Central memory CD8-positive, alpha-beta T cell (primary cell): ENCODE data around the gene COQ9.
A peak's percentile ranks its signal among the peaks of the same experiment; 100 is the strongest.
"Not testable (repeated sequence)": the region's sequence is repeated elsewhere in the genome, so short reads cannot be mapped to it uniquely, and the experiment has no call there.

Experiments
- ATAC-seq: fragments of 150-1000 bp; cut with Tn5 transposase; replicated peaks from 2 replicates; pipeline ENCODE4 v1.10.0; 2022; ENCODE audit warnings: mild to moderate bottlenecking, moderate FRiP score, moderate number of reproducible peaks; ENCODE audit not compliant: poor library complexity, severe bottlenecking; ENCODE audit errors: extremely low read depth
- DNase-seq, 2 donors: peaks; one replicate each; pipeline ENCODE4 v3.0.0; 2021; ENCODE audit warnings: low spot score in 2 of 2
- H3K27ac Mint-ChIP-seq: one replicate; pipeline ENCODE4 v1.8.0; 2022; ENCODE audit warnings: low read depth, mild to moderate bottlenecking, moderate library complexity, mixed read lengths
- H3K27me3 Mint-ChIP-seq: one replicate; pipeline ENCODE4 v1.8.0; 2022; ENCODE audit warnings: mixed read lengths
- H3K36me3 Mint-ChIP-seq: one replicate; pipeline ENCODE4 v1.8.0; 2022; ENCODE audit warnings: mild to moderate bottlenecking, moderate library complexity, mixed read lengths; ENCODE audit not compliant: insufficient read depth
- H3K4me1 Mint-ChIP-seq: one replicate; pipeline ENCODE4 v1.8.0; 2022; ENCODE audit warnings: mixed read lengths
- H3K4me3 Mint-ChIP-seq: one replicate; pipeline ENCODE4 v1.8.0; 2022; ENCODE audit warnings: mild to moderate bottlenecking, moderate library complexity, mixed read lengths
- H3K9me3 Mint-ChIP-seq: one replicate; pipeline ENCODE4 v1.8.0; 2022; ENCODE audit warnings: mixed read lengths

The COQ9 gene

GRCh38 chr16:57432989-57433388 lies 14.3 kb upstream of the COQ9 start:
- DNase-seq (no peak), ATAC-seq (no peak)
- no peak overlapping the region for H3K27ac Mint-ChIP-seq

DNA sequence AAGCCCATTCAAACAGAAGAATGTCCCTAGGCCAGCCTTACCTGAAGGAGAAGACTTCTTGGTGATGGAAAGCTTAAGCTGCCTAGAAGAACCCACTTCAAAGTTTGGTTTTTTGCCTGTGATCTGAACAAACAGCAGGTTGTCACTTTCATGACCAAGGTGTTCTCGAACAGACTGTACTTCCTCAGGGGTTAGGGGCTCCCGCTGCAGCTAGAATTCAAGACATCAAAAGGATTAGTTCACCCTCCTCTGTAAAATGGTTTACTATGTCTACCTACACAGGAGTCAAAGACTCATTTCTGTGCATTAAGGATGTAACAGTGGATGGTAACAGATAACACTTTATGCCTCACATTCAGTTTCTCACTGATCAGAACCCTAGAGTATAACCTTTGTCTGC lies 13.3 kb upstream of the COQ9 start:
- H3K27ac Mint-ChIP-seq = no peak overlapping the region
- no peaks in the 10 kb centered on the region for H3K4me1 Mint-ChIP-seq
- H3K36me3 Mint-ChIP-seq = peaks cover 61% of the 10 kb centered on the region
- no peak overlapping the region for H3K4me3 Mint-ChIP-seq
- DNase-seq (no peak), ATAC-seq (no peak)
- no peaks in the 10 kb centered on the region for H3K27me3 Mint-ChIP-seq
- no peaks in the 10 kb centered on the region for H3K9me3 Mint-ChIP-seq

More at GRCh38 chr16:57432989-57433388, 14.3 kb upstream of the COQ9 start:
- Mint-ChIP-seq H3K4me3 (no peak overlapping the region), H3K27me3 (no peaks in the 10 kb centered on the region), H3K9me3 (no peaks in the 10 kb centered on the region), H3K36me3 (peaks cover 61% of the 10 kb centered on the region), H3K4me1 (no peaks in the 10 kb centered on the region)

DNA sequence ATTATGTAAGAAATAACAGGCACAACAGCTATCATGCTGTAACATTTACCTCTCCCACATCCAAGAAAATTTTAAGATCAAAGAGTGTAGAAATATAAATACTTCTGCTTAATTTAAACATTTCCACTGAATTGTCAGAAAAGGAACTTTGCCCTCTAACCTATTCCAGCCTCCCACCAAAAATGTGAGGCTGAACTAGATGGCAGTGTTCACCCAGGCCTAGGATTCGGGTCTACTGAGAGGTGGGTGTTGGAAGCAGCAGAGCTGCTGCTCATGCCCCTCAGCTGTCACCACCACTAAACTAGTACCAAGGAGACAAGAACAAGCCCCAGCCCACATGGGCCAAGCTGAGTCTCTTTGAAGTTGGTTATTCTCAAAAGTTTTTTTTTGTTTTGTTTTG lies 11.4 kb upstream of the COQ9 start:
- Mint-ChIP-seq H3K36me3 (peaks cover 57% of the 10 kb centered on the region), H3K9me3 (no peaks in the 10 kb centered on the region), H3K4me1 (no peaks in the 10 kb centered on the region), H3K27me3 (no peaks in the 10 kb centered on the region), H3K4me3 (no peak overlapping the region), H3K27ac (no peak overlapping the region)
- ATAC-seq (no peak), DNase-seq (no peak)

DNA sequence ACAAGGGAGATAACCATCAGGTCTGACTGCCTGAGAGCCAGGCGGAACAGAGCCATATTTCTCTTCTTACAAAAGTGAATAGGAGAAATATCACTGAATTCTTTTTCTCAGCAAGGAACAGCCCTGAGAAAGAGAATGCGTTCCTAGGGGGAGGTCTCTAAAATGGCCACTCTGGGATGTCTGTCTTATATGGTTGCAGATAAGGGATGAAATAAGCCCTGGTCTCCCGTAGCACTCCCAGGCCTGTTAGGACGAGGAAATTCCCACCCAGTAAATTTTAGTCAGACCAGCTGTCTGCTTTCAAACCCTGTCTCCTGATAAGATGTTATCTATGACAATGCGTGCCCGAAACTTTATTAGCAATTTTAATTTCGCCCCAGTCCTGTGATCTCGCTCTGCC lies 7.3 kb upstream of the COQ9 start:
- H3K27ac Mint-ChIP-seq, H3K4me1 Mint-ChIP-seq, H3K4me3 Mint-ChIP-seq, H3K9me3 Mint-ChIP-seq, H3K27me3 Mint-ChIP-seq, ATAC-seq, DNase-seq: not testable (repeated sequence)
- peaks cover 27% of the 10 kb centered on the region for H3K36me3 Mint-ChIP-seq

DNA sequence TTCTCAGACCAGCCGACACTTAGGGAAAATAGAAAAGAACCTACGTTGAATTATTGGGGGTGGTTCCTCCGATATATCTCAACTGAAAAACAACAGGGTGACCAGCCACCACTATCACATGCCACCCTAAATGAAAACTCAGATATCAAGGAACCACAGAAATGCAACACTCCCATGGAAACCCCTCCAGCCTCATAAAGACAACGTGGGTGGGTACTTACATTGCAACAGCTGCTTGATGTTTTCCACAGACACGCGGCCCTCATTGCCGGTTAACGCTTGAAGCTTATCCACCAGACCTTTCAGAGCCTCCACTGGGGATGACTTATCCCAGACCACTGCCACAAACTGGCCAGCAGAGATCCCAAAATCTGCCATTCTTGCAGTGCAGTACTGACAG lies 6.7 kb upstream of the COQ9 start:
- H3K4me1 Mint-ChIP-seq, H3K27me3 Mint-ChIP-seq, ATAC-seq, H3K9me3 Mint-ChIP-seq, DNase-seq, H3K4me3 Mint-ChIP-seq, H3K27ac Mint-ChIP-seq: not testable (repeated sequence)
- peaks cover 27% of the 10 kb centered on the region for H3K36me3 Mint-ChIP-seq

GRCh38 chr16:57444711-57445110 lies 2.6 kb upstream of the COQ9 start:
- peaks cover 9% of the 10 kb centered on the region for H3K36me3 Mint-ChIP-seq
- H3K27me3 Mint-ChIP-seq = no peaks in the 10 kb centered on the region
- DNase-seq (no peak), ATAC-seq (no peak)
- H3K27ac Mint-ChIP-seq = no peak overlapping the region
- H3K4me1 Mint-ChIP-seq = peaks cover 14% of the 10 kb centered on the region
- no peak overlapping the region for H3K4me3 Mint-ChIP-seq
- H3K9me3 Mint-ChIP-seq = no peaks in the 10 kb centered on the region

GRCh38 chr16:57445510-57445909 lies 1.8 kb upstream of the COQ9 start:
- no peaks in the 10 kb centered on the region for H3K9me3 Mint-ChIP-seq
- H3K27ac Mint-ChIP-seq = no peak overlapping the region
- H3K27me3 Mint-ChIP-seq = no peaks in the 10 kb centered on the region
- ATAC-seq = no peak
- peaks cover 14% of the 10 kb centered on the region for H3K4me1 Mint-ChIP-seq
- peaks cover 4% of the 10 kb centered on the region for H3K36me3 Mint-ChIP-seq
- no peak overlapping the region for H3K4me3 Mint-ChIP-seq
- DNase-seq = no peak

DNA sequence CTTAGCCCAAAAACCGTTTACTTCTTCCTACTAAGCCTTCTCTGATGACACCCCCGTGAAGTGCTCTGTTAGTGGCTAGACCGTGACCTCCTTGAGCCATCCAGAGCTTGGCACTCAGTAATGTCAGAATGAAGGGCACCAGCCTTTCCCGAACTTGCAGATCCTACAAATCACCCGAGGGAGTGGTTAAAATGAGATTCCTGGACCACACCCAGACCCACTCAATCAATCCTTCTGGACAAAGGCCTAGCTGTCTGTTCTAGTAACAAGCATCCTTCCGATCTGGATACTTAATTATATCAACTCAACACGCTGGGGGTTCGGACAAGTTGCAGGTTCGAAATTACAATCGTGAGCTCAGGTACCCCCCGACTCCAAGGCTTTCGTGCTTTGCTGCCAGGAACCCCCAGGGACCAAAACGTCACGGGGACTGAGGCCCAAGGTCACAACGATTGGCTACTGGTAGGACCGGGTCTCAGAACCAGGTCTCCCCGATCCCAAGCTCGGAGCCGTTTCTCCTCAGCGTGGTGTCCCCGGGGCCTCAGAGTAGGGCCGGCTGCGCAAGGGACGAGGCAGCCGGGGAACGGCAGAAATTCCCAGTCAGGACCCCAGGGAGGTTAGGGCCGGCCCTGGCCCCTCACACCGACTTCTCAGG lies 621 bp upstream of the COQ9 start:
- peak; percentile 11 to 16 for DNase-seq
- Mint-ChIP-seq H3K4me3 (peak overlapping the region; percentile 89), H3K27me3 (no peaks in the 10 kb centered on the region), H3K27ac (peak overlapping the region; percentile 90), H3K36me3 (peaks cover 8% of the 10 kb centered on the region), H3K4me1 (peaks cover 19% of the 10 kb centered on the region), H3K9me3 (no peaks in the 10 kb centered on the region)
- peak; percentile 8 for ATAC-seq

GRCh38 chr16:57452021-57452420 lies 4.7 kb downstream of the COQ9 start:
- Mint-ChIP-seq H3K9me3 (no peaks in the 10 kb centered on the region), H3K4me3 (no peak overlapping the region), H3K27me3 (no peaks in the 10 kb centered on the region), H3K27ac (no peak overlapping the region), H3K36me3 (peaks cover 19% of the 10 kb centered on the region), H3K4me1 (peaks cover 12% of the 10 kb centered on the region)
- DNase-seq = no peak
- ATAC-seq = no peak

- DNase-seq (peak; percentile 88 to 96), ATAC-seq (peak; percentile 93)
- no peaks in the 10 kb centered on the region for H3K27me3 Mint-ChIP-seq
- H3K36me3 Mint-ChIP-seq = peaks cover 37% of the 10 kb centered on the region
- no peaks in the 10 kb centered on the region for H3K9me3 Mint-ChIP-seq
- H3K4me1 Mint-ChIP-seq = peaks cover 30% of the 10 kb centered on the region
- H3K27ac Mint-ChIP-seq = peak within 1 kb of the TSS; percentile 98
- peak within 1 kb of the TSS; percentile 97 for H3K4me3 Mint-ChIP-seq
Observed at GRCh38 chr16:57462209-57462977, 15.1 kb downstream of the COQ9 start, which contains the start of gene POLR2C. Gene POLR2C (plus strand): TSS chr16:57462679. CDS start chr16:57462725, 46 bp downstream.

DNA sequence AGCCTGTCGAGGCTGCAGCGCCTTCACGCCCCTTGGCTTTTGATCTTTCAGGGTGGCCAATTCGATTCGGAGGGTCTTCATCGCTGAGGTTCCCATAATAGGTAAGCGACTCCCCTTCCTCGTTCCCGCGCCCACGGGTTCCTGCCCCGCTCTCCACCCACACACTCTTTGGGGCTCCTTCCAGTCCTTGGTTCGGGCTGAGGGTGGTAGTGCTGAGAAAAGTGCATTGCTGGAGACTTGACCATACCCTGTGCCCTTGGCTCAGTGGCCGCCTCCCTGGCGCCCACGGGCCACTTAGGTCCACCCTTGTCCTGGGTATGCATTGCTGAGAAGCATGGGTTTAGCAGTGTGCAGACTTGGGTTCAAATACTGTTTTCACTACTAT lies 15.7 kb downstream of the COQ9 start:
- DNase-seq (no peak), ATAC-seq (peak; percentile 15)
- H3K4me3 Mint-ChIP-seq = peak overlapping the region; percentile 97
- H3K27ac Mint-ChIP-seq = peak overlapping the region; percentile 98
- H3K36me3 Mint-ChIP-seq = peaks cover 38% of the 10 kb centered on the region
- no peaks in the 10 kb centered on the region for H3K9me3 Mint-ChIP-seq
- no peaks in the 10 kb centered on the region for H3K27me3 Mint-ChIP-seq
- H3K4me1 Mint-ChIP-seq = peaks cover 30% of the 10 kb centered on the region

DNA sequence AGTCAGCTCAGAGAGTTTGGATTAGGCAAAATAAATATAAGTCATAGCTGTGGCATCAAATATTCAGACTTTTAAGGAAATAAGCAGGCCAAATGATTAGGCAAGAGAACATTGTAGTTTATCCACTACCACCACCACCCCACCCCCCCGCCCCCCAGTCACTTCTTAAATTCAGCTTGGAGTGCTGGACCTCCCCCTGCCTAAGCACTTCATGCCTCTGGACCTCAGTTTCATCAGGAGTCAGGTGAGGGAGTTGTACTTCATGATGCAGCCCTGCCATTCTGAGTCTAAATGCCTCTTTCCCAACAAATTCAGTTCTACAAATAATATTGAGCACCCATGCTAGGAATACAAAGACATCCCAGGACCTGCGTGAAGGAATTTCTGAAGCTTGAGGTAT lies 17.2 kb downstream of the COQ9 start:
- Mint-ChIP-seq H3K36me3 (peaks cover 47% of the 10 kb centered on the region), H3K4me3 (peak overlapping the region; percentile 97), H3K27ac (no peak overlapping the region), H3K27me3 (no peaks in the 10 kb centered on the region), H3K4me1 (peaks cover 34% of the 10 kb centered on the region), H3K9me3 (no peaks in the 10 kb centered on the region)
- ATAC-seq (no peak), DNase-seq (no peak)

DNA sequence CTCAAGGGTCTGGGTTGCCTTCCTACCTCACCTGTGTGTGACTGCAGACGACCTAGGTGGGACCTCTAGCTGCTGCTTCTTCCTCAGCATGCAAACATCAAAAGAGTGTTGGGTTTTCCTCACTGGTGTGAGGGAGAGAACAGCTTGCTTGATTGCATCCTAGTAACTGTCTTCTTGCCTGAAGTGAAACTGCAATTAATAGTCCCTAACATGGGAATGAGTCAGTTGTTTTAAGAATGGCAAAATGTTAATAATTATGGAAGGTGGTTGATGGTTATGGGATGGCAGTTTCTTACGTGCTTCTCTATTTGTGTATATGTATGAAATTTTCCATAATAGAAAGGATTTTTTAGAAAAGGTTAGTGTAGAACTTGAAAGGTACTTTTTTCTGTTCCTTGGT lies 21.1 kb downstream of the COQ9 start:
- Mint-ChIP-seq H3K4me3 (no peak overlapping the region), H3K36me3 (peaks cover 59% of the 10 kb centered on the region), H3K27me3 (no peaks in the 10 kb centered on the region), H3K4me1 (peaks cover 28% of the 10 kb centered on the region), H3K9me3 (no peaks in the 10 kb centered on the region), H3K27ac (no peak overlapping the region)
- DNase-seq (no peak), ATAC-seq (no peak)
